ENCODE measurements around the gene MSRB1.

MSRB1 gene

DNA sequence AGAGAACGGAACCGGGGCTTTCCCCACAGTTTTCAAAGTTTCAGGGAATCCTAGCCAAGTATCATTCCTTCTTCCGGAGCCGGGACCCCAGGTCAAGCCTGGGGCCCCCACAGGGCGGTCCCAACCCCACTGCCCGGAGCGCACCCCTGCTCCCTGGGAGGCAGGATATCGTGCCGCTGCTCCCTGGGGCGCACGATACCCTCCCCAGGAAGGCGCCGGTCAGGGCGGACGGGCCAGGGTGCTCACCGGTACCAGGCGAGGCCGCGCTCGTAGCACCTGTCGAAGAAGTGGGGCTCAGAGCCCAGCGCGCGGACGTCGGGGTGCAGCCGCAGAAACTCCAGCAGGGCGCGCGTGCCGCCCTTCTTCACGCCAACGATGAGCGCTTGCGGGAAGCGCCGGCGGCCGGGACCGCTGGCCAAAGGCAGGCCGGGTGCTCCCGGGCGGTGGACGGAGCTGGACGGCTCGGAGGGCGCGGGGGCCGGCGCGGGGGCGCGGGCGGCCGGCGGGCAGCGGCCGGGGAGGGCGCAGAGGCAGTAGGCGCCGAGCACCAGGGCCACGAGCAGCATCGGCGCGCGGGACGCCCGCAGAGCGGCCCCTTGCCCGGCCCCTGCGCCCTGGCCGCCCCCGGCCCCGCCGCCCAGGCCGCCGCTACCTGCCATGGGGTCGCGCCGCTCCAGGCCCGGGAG, 25.2 kb downstream of the MSRB1 start:
- no peak for DNase-seq (ENCODE audit: low read depth in 2 of 2)

DNA sequence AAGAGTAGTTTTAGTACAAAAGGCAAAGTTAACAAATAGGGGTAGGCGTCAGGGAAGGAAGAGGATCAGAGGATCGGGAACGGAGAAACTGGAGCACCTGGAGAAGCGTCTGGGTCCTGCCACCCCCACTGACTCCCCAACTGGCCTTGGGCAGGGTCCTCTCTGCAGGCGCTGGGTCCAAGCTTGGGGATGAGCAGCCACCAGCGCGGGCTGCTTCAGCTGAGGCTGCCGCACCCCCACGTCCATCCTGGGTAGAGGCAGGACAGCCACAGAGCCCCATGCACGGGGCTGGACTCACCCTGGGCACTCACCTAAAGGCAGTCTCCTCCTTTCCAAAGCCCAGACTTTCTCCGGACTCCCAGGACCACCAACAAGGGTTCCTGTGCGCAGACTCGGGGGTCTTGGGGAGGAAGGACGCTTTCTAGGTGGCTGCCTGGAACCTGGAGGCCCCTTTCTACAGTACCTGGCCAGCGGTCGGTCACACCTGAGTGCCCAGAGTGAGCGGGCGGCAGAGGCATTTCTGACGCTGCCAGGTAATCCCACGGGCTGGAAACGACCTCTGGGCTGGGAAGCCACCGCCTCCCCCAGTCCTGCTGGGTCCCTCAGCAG, 25.8 kb downstream of the MSRB1 start:
- no peak for DNase-seq (ENCODE audit: low read depth in 2 of 2)

DNA sequence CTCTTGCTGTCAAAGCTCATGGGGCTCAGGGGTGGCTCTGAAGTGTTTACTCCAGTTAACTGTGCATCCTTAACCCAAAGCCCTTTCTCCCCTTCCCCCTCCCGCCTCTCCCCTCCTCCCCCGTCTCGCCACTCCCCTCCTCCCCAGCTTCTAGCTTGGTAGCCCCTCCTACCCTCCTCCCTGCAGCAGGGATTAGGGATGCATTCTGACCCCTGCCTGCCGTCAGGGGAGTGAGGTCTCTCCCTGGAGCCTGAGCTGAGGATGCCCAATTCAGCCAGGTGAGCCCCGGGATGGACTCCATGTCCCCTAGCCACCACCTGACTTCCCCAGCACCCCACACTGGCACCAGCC, 26.4 kb downstream of the MSRB1 start:
- no peak for DNase-seq (ENCODE audit: low read depth in 2 of 2)

- no peak for DNase-seq (ENCODE audit: low read depth in 2 of 2)
Observed at GRCh38 chr16:1915732-1916639, 27.0 kb downstream of the MSRB1 start.

GRCh38 chr16:1914988-1915387, 28.0 kb downstream of the MSRB1 start:
- no peak for DNase-seq (ENCODE audit: low read depth in 2 of 2)

DNA sequence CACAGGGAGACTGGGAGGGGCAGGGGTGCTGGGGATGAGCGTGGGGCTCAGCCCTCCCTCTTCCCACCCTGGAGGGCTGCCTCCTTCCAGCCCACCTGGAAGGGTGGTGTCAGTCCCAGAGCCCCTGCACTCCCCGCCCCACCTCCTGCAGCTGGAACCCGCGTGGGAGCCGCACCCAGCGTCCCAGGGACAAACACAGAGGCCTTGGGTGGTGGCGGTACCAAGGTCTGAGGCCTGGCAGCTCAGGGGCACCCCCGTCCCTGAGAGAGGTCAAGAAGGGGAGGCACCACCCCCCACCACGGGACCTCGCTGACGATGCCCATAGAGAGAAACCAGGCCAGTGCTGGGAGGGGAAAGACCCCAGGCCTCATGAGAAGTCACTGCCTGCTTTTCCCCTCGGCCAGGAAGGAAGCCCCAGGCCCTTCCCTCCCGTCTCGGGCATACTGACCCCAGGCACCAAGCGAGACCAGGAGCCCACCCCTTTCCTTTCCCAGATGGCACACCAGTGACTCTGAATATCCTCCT, 28.9 kb downstream of the MSRB1 start:
- no peak for DNase-seq (ENCODE audit: low read depth in 2 of 2)

DNA sequence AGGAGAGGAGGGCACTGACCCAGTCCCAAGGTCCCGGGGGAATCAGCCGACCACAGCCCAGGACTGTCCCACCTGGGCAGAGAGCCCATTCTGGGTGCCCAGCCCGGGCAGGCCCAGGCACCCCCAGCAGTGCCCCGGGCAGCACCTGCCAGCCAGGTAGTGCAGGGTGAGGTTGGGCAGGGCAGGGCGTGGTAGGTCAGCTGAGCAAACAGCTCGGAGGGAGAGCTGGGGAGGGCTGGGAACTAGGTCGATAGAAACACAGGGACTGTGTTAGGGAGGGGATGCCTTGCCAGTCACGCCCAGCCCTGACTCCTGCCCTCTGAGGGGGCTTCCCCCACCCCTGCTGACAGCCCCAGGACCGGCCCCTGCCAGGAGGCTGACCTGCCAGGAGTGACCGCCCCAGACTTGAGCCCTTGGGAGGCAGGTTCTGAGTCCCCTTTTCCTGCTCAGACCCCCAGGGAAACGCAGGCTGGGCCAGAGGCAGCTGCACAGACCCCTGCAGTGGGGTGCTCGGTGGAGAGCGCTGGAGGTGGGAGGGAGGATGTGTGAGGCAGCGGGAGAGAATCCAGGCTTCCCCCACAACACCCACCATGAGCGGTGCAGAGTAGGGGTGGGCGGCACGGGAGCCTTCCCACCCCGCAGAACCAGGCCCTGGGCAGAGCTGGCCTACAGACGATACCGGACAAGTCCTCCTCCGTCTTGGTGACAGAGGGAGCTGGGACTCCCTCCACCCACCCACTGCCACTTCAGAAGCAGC, 29.5 kb downstream of the MSRB1 start:
- DNase-seq (ENCODE audit: low read depth in 2 of 2) = no peak

- no peak for DNase-seq (ENCODE audit: low read depth in 2 of 2)
Observed at GRCh38 chr16:1912215-1912543, 30.8 kb downstream of the MSRB1 start.

GRCh38 chr16:1911467-1912214, 31.4 kb downstream of the MSRB1 start:
- DNase-seq (ENCODE audit: low read depth in 2 of 2) = no peak

GRCh38 chr16:1909561-1910231, 33.3 kb downstream of the MSRB1 start:
- DNase-seq (ENCODE audit: low read depth in 2 of 2) = no peak

GRCh38 chr16:1908983-1909382, 34.0 kb downstream of the MSRB1 start:
- no peak for DNase-seq (ENCODE audit: low read depth in 2 of 2)

GRCh38 chr16:1908184-1908583, 34.8 kb downstream of the MSRB1 start:
- no peak for DNase-seq (ENCODE audit: low read depth in 2 of 2)

DNA sequence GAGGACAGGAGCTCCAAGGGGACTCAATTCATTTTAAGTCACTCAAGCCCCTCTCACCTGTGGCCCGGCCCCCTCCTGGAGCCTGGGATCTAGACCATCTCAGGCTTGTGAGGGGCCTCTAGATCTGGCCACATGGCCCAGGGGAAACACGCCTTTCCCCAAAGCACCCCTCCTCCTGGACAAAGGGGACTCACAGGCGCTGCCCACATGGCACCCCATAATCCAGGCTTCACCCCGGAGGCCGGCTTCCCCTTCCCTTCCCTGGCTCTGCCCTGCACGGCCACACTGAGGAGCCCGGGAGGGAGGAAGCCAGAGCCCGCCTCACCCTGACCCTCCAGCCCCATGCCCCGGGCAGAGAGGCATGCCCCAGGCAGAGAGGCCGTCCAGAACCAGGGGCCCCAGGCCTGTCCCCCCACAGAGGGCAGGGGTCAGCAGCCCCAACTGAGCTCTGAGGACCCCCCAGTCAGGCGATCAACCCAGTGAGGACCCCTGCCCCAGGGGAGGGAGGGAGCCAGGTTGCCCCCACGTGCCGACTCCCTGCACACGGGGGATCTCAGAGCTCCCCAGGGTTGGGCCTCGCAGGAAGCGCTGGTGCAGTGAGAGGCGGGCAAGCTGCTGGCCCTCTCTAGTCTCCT, 35.7 kb downstream of the MSRB1 start:
- no peak for DNase-seq (ENCODE audit: low read depth in 2 of 2)

DNA sequence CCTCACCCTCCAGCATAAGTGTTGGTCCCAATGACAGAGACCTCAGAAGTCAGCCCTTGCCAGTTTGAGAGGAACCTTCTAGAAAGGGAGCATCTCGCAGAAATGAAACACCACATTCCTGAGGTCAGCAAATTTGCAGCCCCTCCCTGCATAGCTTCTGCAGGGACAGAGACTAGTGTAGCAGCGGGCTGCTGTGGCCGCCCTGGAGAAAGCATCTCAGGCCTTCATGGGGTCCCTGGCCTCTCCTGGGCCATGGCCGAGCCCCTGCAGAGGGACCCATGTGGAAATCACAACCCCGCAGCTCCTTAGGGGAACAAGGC, 36.2 kb downstream of the MSRB1 start:
- DNase-seq (ENCODE audit: low read depth in 2 of 2) = no peak

DNA sequence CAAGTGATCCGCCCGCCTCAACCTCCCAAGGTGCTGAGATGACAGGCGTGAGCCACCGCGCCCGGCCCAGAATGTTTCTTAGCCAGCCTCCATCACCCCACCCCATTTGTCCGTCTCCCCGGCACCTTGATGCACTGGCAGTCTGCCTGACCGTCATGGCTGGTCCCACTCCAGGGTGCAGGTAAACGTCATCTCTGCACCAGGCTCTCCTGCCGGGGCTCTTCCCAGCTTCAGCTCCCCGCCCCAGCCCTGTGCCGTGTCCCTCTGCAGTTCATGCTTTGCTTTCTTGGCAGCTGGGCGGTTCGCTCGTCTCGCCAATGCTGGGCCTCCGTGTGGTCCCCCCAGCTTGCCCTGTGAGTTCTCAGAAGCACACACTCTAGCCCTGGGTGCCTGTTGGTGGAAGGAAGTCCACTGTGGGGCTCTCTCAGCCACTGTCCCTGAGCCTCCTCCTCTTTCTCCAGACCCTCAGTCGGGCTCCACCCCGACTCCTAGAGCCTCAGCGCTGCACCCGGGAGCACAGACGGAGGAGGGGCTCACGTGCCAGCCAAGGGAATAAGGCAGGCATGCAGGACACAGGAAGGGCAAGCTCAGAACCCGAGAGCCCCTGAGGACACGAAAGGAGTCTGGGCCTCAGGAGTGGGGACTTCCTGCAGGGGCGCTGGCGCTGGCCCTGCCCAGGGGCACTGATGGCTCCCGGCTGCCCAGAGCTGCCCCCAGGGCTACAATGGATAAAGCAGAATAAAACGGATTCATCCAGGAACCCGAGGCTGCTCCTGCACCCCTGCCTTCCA, 36.7 kb downstream of the MSRB1 start:
- no peak for DNase-seq (ENCODE audit: low read depth in 2 of 2)

DNA sequence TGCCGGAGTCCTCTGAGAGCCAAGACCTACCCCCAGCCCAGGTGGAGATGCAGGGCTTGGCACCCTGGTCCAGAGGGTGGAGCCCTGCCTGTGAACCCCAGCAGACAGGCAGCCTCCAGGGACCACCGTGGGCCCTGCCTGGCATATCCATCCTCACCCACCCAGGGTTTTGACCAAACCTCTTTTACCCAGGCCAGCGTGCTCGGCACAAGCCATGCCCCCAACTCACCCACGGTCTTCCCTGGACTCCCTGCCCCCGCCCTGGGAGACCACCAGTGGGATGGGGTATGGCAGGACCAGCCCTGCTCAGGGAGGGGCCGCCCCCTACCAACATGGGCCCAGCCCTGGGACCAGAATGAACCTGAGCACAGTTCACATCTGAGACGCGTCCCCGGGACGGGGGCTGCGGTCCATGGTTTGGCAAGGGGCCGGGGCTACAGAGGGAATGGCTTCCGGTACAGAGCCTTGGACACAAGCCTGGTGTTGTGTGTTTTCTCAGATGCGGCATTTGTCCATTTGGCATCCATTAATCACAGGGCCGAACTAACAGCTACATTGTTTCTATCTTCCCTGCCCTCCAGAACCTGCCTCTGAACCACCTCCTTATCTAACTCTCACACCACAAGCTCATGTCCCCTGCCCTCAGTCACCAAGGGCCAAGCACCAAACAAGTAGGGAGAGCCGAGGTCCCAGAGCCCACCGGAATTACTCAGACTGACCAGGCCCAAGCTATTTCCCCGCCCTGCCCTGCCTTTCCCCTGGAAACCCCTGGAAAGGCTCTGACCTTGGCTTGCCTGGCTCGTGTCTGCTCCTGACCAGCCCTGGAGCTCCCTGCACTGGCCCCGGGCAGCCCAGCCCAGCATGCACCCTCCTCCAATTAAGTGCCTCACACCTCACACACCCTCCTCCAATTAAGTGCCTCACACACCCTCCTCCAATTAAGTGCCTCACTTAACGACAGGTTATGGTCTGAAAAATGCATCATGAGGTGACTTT, 38.9 kb downstream of the MSRB1 start:
- DNase-seq (ENCODE audit: low read depth in 2 of 2) = no peak

DNA sequence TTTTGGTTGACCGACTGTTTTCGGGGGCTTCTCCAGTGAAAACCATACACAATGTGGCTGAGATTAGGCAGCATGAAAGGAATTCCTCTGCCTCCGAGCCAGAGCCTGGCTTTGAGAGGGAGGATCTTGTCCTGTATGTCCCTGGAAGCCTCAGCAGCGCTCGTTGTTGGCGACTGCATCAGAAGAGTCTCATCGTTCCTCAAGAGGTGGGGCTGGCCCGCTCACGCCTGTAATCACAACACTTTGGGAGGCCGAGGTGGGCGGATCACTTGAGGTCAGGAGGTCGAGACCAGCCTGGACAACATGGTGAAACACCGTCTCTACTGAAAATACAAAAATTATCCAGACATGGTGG, 39.8 kb downstream of the MSRB1 start:
- no peak for DNase-seq (ENCODE audit: low read depth in 2 of 2)

DNA sequence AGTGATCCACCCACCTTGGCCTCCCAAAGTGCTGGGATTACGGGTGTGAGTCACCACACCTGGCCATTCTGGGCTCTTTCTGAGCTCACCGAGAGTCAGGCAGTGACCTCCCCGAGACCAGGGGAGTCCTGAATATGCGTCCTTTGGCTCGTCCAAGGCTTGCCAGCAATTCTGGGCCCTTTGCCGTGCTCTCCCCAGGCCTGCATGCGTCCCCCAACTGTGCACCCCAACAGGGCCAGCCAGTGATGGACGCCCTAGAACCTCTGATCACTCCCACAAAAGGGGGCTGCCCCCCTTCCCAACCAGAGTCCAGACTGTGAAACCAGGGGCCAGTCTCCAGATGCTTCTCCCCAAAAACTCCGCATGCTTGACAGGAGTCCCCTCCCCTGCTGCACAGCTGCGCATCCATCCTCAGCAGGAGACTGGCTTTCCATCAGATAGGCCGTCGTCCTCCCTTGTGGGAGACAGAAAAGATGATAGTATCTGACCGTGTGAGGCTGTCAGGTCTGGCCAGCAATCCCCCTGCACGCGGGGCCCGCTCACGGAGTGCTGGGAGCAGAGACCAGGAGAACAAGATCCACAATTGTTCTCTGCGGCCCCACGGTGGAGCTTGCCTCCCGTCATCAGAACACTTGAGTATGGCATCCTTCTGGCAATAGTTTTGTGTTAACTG, 40.3 kb downstream of the MSRB1 start:
- DNase-seq (ENCODE audit: low read depth in 2 of 2) = no peak
